Measurements from ENCODE around the gene ADSL.

- TF ChIP-seq CTCF (IDR thresholded peaks at IDR 0.05) (no peak), ZFX (IDR thresholded peaks at IDR 0.05; ENCODE audit: borderline replicate concordance) (no peak)
Observed at GRCh38 chr22:40374567-40374966, 28.3 kb downstream of the ADSL start.

Measured in 22Rv1 (cell line).